SJCRH30 (cell line): Measurements from ENCODE around the gene LZTS3. TPM values are rescaled to one million over a fixed set of nuclear protein-coding genes. Genes with fewer than 3 reads are reported as not detected.
"Not testable (repeated sequence)": the region's sequence is repeated elsewhere in the genome, so short reads cannot be mapped to it uniquely, and the experiment has no call there.

ENCODE experiments used
- DNase-seq, 2 experiments: peaks; one replicate each; pipeline ENCODE4 v3.0.0-alpha.2; 2015 to 2020
- H3K27ac ChIP-seq: fragments of 250-450 bp; sonication (Bioruptor Pico); 2 replicates; pipeline ENCODE4 v1.5.1; 2020; ENCODE audit warnings: mild to moderate bottlenecking, moderate library complexity
- H3K27me3 ChIP-seq: fragments of 250-450 bp; sonication (Bioruptor Pico); 2 replicates; pipeline ENCODE4 v1.5.1; 2020; ENCODE audit warnings: mild to moderate bottlenecking, moderate library complexity
- H3K36me3 ChIP-seq: fragments of 250-450 bp; sonication (Bioruptor Pico); 2 replicates; pipeline ENCODE4 v1.5.1; 2020; ENCODE audit warnings: mild to moderate bottlenecking, moderate library complexity
- H3K4me1 ChIP-seq: fragments of 250-450 bp; sonication (Bioruptor Pico); 2 replicates; pipeline ENCODE4 v1.5.1; 2020; ENCODE audit warnings: mild to moderate bottlenecking, moderate library complexity
- H3K4me3 ChIP-seq: fragments of 250-450 bp; sonication (Bioruptor Pico); 2 replicates; pipeline ENCODE4 v1.5.1; 2020; ENCODE audit warnings: mild to moderate bottlenecking, moderate library complexity
- H3K9me3 ChIP-seq: fragments of 250-450 bp; sonication (Bioruptor Pico); replicated peaks from 2 replicates; pipeline ENCODE4 v1.5.1; 2020; ENCODE audit warnings: mild to moderate bottlenecking, moderate library complexity
- total RNA-seq: library from RNA; depleted of rRNA; stranded (reverse); fragments of >200 nt; shearing (Covaris generic); gene quantifications from 2 replicates; pipeline ENCODE4 v1.2.3, GENCODE V29; 2014; rRNA removed

Gene LZTS3
- total RNA-seq, 1 experiment from 2014 or later, result 3.2 TPM

GRCh38 chr20:3121955-3122610 is 51.3 kb downstream of the LZTS3 start:
- H3K36me3 ChIP-seq, result peaks cover 20% of the 10 kb centered on the region
- no peak overlapping the region for H3K27ac ChIP-seq
- H3K9me3 ChIP-seq, result no peaks in the 10 kb centered on the region
- no peak overlapping the region for H3K4me3 ChIP-seq
- no peak for DNase-seq
- H3K27me3 ChIP-seq, result no peaks in the 10 kb centered on the region
- H3K4me1 ChIP-seq, result no peaks in the 10 kb centered on the region

DNA sequence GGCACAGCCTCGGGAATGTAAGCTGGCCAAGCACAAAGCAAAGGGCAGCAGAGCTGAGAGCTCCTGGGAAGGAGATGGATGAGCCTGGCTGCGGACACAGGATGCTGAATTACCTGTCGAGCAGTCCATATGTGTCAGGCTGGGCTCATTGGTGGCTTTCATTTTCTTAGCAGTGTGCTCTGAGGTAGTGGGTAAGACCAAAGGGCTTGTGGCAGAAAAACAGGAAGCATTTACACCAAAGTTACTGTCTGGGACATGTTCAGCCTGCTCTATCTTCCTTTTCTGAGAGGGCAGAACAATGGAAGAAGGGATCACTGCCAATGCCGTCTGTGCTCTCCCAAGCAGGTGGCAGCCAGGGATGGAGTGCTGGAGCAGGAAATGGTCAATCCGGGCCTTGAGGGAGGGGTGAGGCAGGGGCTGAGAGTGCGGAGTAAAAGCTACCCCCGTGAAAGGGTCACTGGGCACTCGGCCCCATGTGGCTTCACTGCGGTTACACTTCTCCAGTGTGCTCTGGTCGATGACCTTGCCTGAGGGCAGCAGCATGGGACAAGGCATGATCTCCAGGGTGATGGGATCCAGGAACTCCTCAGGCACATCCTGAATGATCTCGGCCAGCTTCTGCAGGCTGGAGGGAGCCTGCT is 52.0 kb downstream of the LZTS3 start:
- no peak for DNase-seq
- Histone ChIP-seq H3K27me3 (no peaks in the 10 kb centered on the region), H3K36me3 (peaks cover 20% of the 10 kb centered on the region), H3K4me3 (no peak overlapping the region), H3K4me1 (no peaks in the 10 kb centered on the region), H3K9me3 (no peaks in the 10 kb centered on the region), H3K27ac (no peak overlapping the region)

DNA sequence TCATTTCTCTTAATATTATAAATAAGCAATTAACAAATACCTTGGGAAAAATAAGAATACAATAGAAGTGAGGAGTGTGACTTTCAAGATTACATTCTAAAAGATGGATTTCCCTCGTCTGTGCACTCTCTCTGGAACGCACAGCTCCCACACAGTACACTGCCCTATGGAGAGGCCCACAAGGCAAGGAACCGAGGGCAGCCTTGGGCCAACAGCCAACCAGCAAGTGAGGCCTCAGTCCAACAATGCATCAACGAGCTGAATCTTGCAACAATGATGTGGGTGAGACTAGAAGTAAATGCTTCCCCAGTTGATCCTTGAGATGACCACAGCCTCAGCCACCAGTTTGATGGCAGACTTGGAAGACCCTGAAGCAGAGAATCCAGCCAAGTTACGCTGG is 54.3 kb downstream of the LZTS3 start:
- Histone ChIP-seq H3K4me1 (no peaks in the 10 kb centered on the region), H3K9me3 (no peaks in the 10 kb centered on the region), H3K27ac (no peak overlapping the region), H3K4me3 (no peak overlapping the region), H3K27me3 (no peaks in the 10 kb centered on the region), H3K36me3 (peaks cover 20% of the 10 kb centered on the region)
- DNase-seq, result no peak

DNA sequence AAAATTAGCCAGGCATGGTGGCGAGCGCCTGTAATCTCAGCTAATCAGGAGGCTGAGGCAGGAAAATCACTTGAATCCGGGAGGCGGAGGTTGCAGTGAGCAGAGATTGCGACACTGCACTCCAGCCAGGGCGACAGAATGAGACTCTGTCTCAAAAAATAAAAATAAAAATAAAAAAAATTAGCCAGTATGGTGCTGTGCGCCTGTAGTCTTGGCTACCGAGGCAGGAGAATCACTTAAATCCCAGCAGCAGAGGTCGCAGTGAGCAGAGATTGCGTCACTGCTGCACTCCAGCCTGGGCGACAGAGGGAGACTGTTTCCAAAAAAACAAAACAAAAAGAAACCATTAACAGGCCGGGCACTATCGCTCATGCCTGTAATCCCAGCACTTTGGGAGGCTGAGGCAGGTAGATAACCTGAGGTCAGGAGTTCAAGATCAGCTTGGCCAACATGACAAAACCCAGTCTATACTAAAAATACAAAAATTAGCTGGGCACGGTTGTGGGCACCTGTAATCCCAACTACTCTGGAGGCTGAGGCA is 55.4 kb downstream of the LZTS3 start:
- H3K27me3 ChIP-seq, H3K4me1 ChIP-seq, H3K27ac ChIP-seq, DNase-seq, H3K9me3 ChIP-seq, H3K4me3 ChIP-seq: not testable (repeated sequence)
- peaks cover 20% of the 10 kb centered on the region for H3K36me3 ChIP-seq

GRCh38 chr20:3116341-3116740 is 57.0 kb downstream of the LZTS3 start:
- H3K4me3 ChIP-seq, result no peak overlapping the region
- no peak for DNase-seq
- no peaks in the 10 kb centered on the region for H3K9me3 ChIP-seq
- H3K4me1 ChIP-seq, result no peaks in the 10 kb centered on the region
- no peaks in the 10 kb centered on the region for H3K27me3 ChIP-seq
- H3K27ac ChIP-seq, result no peak overlapping the region
- H3K36me3 ChIP-seq, result peaks cover 12% of the 10 kb centered on the region

DNA sequence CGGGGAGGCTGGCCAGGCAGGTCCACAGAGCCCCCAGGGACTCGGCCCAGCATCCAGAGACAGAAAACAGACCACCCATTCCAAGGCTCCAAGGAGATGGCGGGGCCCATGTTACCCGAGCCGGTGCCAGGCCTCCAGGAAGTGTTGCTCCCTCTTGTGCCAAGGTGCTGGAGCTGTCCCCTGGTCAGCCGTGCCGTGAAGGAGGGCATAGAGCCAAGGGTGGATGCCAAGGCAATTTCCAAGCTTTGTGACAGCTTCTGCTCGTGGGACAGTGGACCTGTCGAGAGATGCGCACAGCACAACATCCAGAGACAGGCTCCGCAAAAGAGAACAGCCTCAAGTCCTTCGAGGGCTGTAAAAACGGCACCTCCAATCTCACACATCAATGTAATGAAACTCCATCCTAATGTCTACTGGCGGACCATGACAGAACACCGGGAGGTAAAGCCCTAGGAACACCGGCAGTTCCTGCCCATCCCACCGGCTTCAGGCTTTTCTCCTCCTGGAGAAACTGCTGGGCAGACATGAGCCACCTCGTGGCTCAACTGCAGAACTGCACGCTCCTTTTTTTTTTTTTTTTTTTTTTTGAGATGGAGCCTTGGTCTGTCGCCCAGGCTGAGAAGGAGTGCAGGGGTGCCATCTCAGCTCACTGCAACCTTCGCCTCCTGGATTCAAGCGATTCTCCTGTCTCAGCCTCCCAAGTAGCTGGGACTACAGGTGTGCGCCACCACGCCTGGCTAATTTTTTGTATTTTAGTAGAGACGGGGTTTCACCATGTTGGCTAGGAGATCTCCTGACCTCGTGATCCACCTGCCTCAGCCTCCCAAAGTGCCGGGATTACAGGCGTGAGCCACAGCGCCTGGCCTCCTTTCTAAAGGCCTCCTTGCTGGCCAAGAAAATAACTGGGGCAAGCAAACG is 57.9 kb downstream of the LZTS3 start:
- peaks cover 5% of the 10 kb centered on the region; the same call in 1 of the 2 replicates for H3K36me3 ChIP-seq
- DNase-seq, result peak; percentile 53 to 73
- no peak overlapping the region for H3K27ac ChIP-seq
- no peaks in the 10 kb centered on the region for H3K9me3 ChIP-seq
- H3K27me3 ChIP-seq, result no peaks in the 10 kb centered on the region
- H3K4me3 ChIP-seq, result no peak overlapping the region
- H3K4me1 ChIP-seq, result no peaks in the 10 kb centered on the region

Other genes with a start within 250 kb of the LZTS3 start
- 0.43 TPM in 1 of 2 replicates, not detected in the other for gene GNRH2, start 129.9 kb downstream of the LZTS3 start, total RNA-seq
- gene MRPS26, start 127.5 kb downstream of the LZTS3 start, total RNA-seq, result 46.2 and 46.5 TPM in 2 replicates
- not detected in 2 replicates for gene OXT, start 101.9 kb downstream of the LZTS3 start, total RNA-seq
- not detected in 2 replicates for gene AVP, start 88.8 kb downstream of the LZTS3 start, total RNA-seq
- 20.2 and 21.0 TPM in 2 replicates for gene FASTKD5, start 13.7 kb downstream of the LZTS3 start, total RNA-seq
- gene UBOX5, start 13.7 kb downstream of the LZTS3 start, total RNA-seq, result 5.2 and 5.8 TPM in 2 replicates
- 15.5 and 16.4 TPM in 2 replicates for gene DDRGK1, start 31.1 kb upstream of the LZTS3 start, total RNA-seq
- gene ITPA, start 35.9 kb upstream of the LZTS3 start, total RNA-seq, result 46.4 and 46.5 TPM in 2 replicates
- 12.1 and 16.4 TPM in 2 replicates for gene SLC4A11, start 65.6 kb upstream of the LZTS3 start, total RNA-seq
- gene DNAAF9, start 234.1 kb upstream of the LZTS3 start, total RNA-seq, result 10.7 and 11.0 TPM in 2 replicates